Fibroblast of peridontal ligament (primary cell): ENCODE results near the gene KRT33A.

Experiments used
- DNase-seq: peaks from one replicate; pipeline ENCODE4 v3.0.0-alpha.2; 2010; ENCODE audit errors: extremely low read depth

KRT33A gene

GRCh38 chr17:41302981-41303380, 47.6 kb downstream of the KRT33A start:
- no peak for DNase-seq

DNA sequence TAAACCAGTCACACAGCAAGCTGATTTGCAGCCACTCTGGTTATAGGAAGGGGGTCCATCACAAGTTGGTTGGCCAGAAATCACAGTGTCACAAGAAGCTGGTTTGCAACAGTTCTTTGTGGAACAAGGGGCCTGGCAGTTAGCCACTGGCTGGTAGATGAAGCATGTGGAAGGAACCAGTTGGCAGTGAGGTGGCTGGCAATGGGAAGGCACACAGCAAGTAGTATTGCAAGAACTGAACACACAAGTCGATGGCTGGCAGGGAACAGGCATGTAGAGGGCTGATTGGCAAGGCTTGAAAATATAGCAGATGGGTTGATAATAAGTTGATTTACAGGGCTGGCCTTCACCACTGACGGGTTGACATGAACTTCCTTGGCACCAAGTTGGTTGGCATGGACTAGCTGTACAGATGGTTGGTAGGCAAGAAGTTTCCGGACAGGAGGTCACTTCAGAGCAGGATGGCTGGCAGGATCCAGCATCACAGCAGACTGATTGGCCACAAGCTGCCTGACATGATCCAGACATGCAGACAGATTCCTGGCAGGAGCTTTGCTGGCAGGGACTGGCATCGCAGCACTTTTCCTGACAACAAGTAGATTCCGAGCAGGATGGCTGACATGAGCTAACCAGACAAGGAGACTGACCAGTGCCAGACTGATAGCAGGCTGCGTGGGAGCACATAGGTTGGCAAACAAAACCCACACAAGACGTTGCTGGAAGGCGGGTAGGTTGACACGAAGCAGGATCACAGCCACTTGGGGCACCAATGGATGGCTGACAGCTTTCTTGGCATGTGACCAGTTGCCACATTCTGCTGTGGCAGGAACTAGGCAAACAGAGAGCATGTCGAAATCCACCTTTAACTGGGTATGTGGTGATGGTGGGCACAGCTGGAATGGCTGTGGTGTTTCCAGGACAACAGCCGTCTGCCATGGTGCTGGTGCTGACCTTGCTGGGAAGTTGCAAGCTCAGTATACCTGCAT, 48.4 kb downstream of the KRT33A start, which contains the start of gene KRTAP29-1:
TSS of gene KRTAP29-1 (minus strand) at position 936 of the 986 bp plus-strand sequence. CDS start at position 936, 0 bp downstream.
- DNase-seq, result no peak

- DNase-seq, result no peak
Measured at GRCh38 chr17:41301204-41301790, 49.3 kb downstream of the KRT33A start.

- DNase-seq, result no peak
Measured at GRCh38 chr17:41298458-41299135, 52.0 kb downstream of the KRT33A start.

GRCh38 chr17:41296846-41297245, 53.8 kb downstream of the KRT33A start:
- no peak for DNase-seq
